ENCODE data around the gene ENOX2. TPM values are rescaled to one million over a fixed set of nuclear protein-coding genes. Genes with fewer than 3 reads are reported as not detected.

ENOX2 gene
- total RNA-seq, 4 donors from 2014 or later, result 9.3 to 20.7 (median 15.4) TPM

- no peak for TF ChIP-seq POLR2A (IDR thresholded peaks at IDR 0.05)
- no peak for TF ChIP-seq EP300 (IDR thresholded peaks at IDR 0.05)
- no peak for TF ChIP-seq POLR2AphosphoS5 (IDR thresholded peaks at IDR 0.05)
- TF ChIP-seq, protein P1, sequence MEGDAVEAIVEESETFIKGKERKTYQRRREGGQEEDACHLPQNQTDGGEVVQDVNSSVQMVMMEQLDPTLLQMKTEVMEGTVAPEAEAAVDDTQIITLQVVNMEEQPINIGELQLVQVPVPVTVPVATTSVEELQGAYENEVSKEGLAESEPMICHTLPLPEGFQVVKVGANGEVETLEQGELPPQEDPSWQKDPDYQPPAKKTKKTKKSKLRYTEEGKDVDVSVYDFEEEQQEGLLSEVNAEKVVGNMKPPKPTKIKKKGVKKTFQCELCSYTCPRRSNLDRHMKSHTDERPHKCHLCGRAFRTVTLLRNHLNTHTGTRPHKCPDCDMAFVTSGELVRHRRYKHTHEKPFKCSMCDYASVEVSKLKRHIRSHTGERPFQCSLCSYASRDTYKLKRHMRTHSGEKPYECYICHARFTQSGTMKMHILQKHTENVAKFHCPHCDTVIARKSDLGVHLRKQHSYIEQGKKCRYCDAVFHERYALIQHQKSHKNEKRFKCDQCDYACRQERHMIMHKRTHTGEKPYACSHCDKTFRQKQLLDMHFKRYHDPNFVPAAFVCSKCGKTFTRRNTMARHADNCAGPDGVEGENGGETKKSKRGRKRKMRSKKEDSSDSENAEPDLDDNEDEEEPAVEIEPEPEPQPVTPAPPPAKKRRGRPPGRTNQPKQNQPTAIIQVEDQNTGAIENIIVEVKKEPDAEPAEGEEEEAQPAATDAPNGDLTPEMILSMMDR (IDR thresholded peaks at IDR 0.05), result no peak
- H3K36me3 ChIP-seq, result no peaks in the 10 kb centered on the region
- no peak overlapping the region for H3K27ac ChIP-seq
- H3K9me3 ChIP-seq, result no peaks in the 10 kb centered on the region
- no peak overlapping the region for H3K4me3 ChIP-seq
- 40 to 58% methylated on average over 1 to 6 of the region's 6 CpGs for WGBS, 2 donors (ENCODE audit: low coverage in 1 of 2)
- H3K4me1 ChIP-seq, result no peaks in the 10 kb centered on the region
- no peaks in the 10 kb centered on the region for H3K27me3 ChIP-seq
- no peak for ATAC-seq
Observed at GRCh38 chrX:130719413-130719812, 183.6 kb downstream of the ENOX2 start.

DNA sequence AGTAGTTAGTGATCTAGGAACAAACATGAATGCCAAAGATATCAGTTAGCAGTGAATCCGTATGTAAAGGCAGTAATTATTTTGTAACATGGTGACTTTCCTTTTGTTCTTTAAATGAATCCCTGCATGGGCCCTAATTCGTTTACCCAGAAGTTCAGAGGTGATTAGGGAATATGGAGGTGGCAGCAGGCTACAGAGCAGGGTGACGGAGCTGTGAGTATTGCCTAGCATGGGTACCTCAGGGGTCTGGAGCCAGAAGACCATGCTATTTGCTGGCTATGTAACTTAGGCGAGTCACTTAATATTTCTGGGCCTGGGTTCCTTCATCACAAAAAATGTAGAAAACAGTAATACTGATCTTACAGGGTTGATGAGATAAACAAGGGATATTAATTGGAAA lies 184.9 kb downstream of the ENOX2 start:
- TF ChIP-seq POLR2A (IDR thresholded peaks at IDR 0.05) (no peak), EP300 (IDR thresholded peaks at IDR 0.05) (no peak)

DNA sequence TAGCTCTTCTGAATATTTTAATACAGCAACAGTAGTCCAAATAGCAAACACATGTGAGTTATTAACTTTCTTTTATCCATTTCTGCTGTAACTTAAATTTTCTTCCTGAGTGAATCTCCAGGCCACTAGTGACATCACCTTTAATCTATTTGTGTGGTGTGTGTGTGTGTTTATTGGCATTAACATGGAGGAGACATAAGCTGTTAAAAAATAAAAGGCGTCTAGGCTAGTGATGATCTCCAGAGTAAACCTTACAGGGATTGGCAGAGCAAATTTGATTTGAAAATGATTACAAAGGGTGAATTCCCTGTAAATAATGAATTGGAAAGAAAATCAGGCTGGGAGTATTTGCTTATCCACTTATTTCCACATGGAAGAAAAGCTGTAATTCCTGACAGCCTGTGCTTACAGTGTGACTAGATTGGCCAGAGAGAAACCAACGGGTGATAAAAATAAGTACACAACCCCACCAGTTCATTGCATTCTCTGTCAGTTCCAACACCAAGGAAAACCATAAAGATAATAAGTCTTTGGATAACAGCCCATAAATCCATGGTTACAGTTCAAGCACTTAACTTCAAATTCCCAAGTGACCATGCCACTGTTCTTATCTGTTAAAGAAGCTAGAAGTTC lies 186.1 kb downstream of the ENOX2 start:
- ATAC-seq, result no peak
- H3K9me3 ChIP-seq, result no peaks in the 10 kb centered on the region
- TF ChIP-seq, protein P1 (IDR thresholded peaks at IDR 0.05), result no peak
- TF ChIP-seq POLR2A (IDR thresholded peaks at IDR 0.05), result no peak
- no peaks in the 10 kb centered on the region for H3K4me1 ChIP-seq
- no peak overlapping the region for H3K4me3 ChIP-seq
- WGBS, 2 donors (ENCODE audit: low coverage in 1 of 2), result 17 to 61% methylated on average over 1 to 2 of the region's 2 CpGs
- H3K27ac ChIP-seq, result no peak overlapping the region
- no peaks in the 10 kb centered on the region for H3K36me3 ChIP-seq
- no peaks in the 10 kb centered on the region for H3K27me3 ChIP-seq

More for the DNA sequence above, 184.9 kb downstream of the ENOX2 start:
- ATAC-seq, result no peak
- no peaks in the 10 kb centered on the region for H3K9me3 ChIP-seq
- 83% methylated on average over 4 of the region's 4 CpGs; no CpG with 5 or more reads in 1 of the 2 donors for WGBS, 2 donors (ENCODE audit: low coverage in 1 of 2)
- no peaks in the 10 kb centered on the region for H3K36me3 ChIP-seq
- H3K4me3 ChIP-seq, result no peak overlapping the region
- H3K27me3 ChIP-seq, result no peaks in the 10 kb centered on the region
- no peaks in the 10 kb centered on the region for H3K4me1 ChIP-seq
- H3K27ac ChIP-seq, result no peak overlapping the region

DNA sequence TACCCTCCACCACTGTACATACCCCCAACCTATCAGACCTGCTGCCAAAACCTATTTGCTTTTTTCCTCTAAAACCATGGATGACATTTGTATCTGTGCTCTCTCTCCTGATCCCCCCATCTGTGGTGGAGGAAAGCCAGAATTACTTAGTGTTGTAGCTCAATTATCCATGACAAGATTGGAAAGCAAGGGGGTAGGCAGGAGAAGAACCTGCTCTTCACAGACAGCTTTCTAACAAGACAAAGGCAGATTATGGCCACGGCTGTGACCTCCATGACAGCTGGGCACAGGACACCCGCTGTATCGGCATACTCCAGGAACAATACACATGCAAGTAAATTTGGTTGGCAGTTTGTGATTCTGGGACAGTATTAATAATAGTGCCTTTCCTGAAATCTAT lies 186.7 kb downstream of the ENOX2 start:
- TF ChIP-seq POLR2A (IDR thresholded peaks at IDR 0.05), result no peak
- TF ChIP-seq EP300 (IDR thresholded peaks at IDR 0.05), result no peak
- TF ChIP-seq, protein P1 (IDR thresholded peaks at IDR 0.05), result no peak
- no peak for TF ChIP-seq POLR2AphosphoS5 (IDR thresholded peaks at IDR 0.05)

GRCh38 chrX:130715299-130715698 lies 187.7 kb downstream of the ENOX2 start:
- TF ChIP-seq POLR2A (IDR thresholded peaks at IDR 0.05) (no peak), EP300 (IDR thresholded peaks at IDR 0.05) (no peak), POLR2AphosphoS5 (IDR thresholded peaks at IDR 0.05) (no peak)
- TF ChIP-seq, protein P1 (IDR thresholded peaks at IDR 0.05), result no peak
- 69 to 73% methylated on average over 1 to 3 of the region's 3 CpGs for WGBS, 2 donors (ENCODE audit: low coverage in 1 of 2)

More for the DNA sequence above, 186.7 kb downstream of the ENOX2 start:
- no peaks in the 10 kb centered on the region for H3K27me3 ChIP-seq
- H3K27ac ChIP-seq, result no peak overlapping the region
- H3K4me1 ChIP-seq, result no peaks in the 10 kb centered on the region
- no peaks in the 10 kb centered on the region for H3K36me3 ChIP-seq
- no peak overlapping the region for H3K4me3 ChIP-seq
- no peaks in the 10 kb centered on the region for H3K9me3 ChIP-seq
- ATAC-seq, result no peak
- 89 to 94% methylated on average over 3 of the region's 3 CpGs for WGBS, 2 donors (ENCODE audit: low coverage in 1 of 2)

More at GRCh38 chrX:130715299-130715698, 187.7 kb downstream of the ENOX2 start:
- H3K27me3 ChIP-seq, result no peaks in the 10 kb centered on the region
- no peaks in the 10 kb centered on the region for H3K9me3 ChIP-seq
- no peaks in the 10 kb centered on the region for H3K4me1 ChIP-seq
- H3K4me3 ChIP-seq, result no peak overlapping the region
- no peak overlapping the region for H3K27ac ChIP-seq
- H3K36me3 ChIP-seq, result no peaks in the 10 kb centered on the region
- no peak for ATAC-seq

Measured in gastroesophageal sphincter (tissue), 4 donors.